Cardiac fibroblast (primary cell): ENCODE data around the gene GPC6.

Source experiments
- DNase-seq, 2 donors: peaks; one replicate each; pipeline versions ENCODE4 v3.0.0 to v3.0.0-alpha.2; 2010; ENCODE audit warnings: low read depth in 2 of 2
- H3K4me3 ChIP-seq, 2 donors: replicated peaks in 1 of 2; 1 replicate in 1 of 2; 2 replicates in 1 of 2; pipeline ENCODE4 v1.5.1; 2011; ENCODE audit warnings: low read depth in 2 of 2, low read length in 2 of 2, mild to moderate bottlenecking in 2 of 2, moderate library complexity in 1 of 2
- TF ChIP-seq, protein P1 (sequence below): IDR thresholded peaks from one replicate; pipeline ENCODE4 v1.5.1; 2011; ENCODE audit warnings: low read depth, mild to moderate bottlenecking, low read length, inconsistent platforms

GPC6 gene

DNA sequence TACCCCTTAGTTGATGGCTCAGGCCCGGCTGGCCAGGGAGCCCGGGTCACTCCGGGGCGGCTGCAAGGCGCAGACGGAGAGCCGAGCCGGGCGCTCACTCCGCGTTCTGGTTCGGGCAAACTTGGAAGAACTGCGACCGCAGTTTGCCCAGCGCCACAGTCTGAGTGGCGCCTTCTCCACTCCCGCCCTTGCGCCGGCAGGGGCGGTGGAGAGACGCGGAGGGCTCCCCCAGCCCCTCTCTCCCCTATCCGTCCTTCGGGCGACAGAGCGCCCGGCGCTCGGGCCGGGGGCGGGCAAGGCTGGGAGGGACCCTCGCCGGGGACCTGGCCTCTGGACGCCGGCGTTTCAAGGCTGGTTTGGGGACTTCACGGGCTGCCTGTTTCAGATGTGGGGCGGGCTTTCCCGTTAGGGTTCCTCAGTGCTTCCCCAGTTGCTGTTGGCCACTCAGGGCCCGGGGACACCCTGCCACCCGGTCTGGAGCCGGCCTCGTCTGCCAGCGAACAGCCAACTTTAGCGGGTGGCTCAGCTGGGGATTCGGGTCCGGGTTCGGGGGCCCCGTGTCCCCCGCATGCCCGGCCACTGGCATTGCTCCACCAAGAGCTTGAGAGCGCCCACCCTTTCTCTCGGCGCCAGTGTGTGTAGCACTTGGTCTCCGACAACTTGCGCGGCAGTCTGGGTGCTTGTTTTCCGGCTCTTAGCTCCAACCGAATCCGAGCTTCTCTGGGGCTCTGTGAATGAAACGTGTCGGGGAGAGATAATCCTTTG, 1.5 kb downstream of the GPC6 start:
- DNase-seq: peak; percentile 77 to 93
- TF ChIP-seq, protein P1, sequence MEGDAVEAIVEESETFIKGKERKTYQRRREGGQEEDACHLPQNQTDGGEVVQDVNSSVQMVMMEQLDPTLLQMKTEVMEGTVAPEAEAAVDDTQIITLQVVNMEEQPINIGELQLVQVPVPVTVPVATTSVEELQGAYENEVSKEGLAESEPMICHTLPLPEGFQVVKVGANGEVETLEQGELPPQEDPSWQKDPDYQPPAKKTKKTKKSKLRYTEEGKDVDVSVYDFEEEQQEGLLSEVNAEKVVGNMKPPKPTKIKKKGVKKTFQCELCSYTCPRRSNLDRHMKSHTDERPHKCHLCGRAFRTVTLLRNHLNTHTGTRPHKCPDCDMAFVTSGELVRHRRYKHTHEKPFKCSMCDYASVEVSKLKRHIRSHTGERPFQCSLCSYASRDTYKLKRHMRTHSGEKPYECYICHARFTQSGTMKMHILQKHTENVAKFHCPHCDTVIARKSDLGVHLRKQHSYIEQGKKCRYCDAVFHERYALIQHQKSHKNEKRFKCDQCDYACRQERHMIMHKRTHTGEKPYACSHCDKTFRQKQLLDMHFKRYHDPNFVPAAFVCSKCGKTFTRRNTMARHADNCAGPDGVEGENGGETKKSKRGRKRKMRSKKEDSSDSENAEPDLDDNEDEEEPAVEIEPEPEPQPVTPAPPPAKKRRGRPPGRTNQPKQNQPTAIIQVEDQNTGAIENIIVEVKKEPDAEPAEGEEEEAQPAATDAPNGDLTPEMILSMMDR: peak; percentile 42
- peak overlapping the region; percentile 63 to 93 for H3K4me3 ChIP-seq

DNA sequence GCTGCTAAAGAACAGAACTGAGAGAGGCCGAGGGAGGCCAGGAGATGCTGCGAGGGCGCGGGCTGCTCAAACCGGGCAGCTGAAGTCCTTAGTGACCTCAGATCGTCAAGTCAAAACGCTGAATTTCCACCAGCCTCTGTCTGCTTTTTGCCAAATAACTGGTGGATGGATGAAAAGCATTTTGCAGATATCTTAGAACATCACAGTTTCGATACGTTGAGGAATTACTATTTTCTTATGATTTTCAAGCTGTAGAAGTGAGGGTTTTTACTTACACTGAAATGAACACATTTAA, 2.0 kb downstream of the GPC6 start:
- no peak for DNase-seq

DNA sequence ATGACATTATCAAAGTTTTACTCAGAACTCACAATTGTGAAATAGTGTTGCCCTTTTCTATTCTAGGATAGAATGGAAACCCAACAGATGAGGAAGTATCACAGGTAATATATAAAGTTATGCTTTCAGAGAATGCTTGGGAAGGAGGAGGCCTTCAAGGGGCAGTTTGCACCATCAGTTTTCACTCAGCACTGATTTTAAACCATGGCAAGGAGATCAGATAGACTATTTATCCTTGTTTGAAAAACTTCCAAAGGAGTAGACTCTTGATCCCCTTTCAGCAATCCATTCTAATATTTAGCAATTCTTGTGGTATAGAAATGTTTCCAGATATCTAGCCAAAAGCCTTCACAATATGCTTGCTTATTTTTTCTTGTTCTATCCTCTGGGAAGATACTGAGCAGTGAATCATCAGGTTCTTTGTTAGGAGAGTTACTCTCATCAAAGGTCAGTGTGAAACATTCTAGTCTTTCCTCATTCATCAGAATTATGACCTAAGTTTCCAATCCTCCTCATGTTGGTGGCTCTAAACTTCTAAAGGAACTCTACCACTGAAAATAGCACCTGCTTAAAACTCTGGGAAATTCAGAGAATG, 3.8 kb downstream of the GPC6 start:
- no peak overlapping the region for H3K4me3 ChIP-seq
- TF ChIP-seq, protein P1: no peak
- peak; percentile 76 to 83 for DNase-seq

More for the DNA sequence above, 2.0 kb downstream of the GPC6 start:
- TF ChIP-seq, protein P1: no peak
- peak overlapping the region; percentile 63 to 93 for H3K4me3 ChIP-seq

DNA sequence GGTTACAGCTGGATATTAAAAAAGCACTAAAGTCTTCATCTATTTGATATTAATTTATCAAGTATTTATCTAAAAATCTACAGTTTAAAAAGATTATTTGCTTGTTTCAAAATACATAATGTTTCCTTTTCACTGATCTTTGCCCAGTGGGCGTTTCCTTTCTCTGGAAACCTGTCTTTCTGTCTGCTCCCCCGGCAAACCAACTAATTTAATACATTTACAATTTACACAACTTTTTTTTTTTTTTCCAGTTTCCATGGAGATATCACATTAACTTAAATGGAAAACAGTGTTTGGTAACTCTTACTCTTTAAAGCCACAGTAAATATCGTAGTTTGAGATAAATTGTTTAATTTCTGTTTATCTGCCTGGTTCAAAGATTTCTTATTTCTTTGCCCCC, 5.3 kb downstream of the GPC6 start:
- DNase-seq: peak in 1 of 2 donors; percentile 18
- TF ChIP-seq, protein P1: no peak
- no peak overlapping the region for H3K4me3 ChIP-seq

DNA sequence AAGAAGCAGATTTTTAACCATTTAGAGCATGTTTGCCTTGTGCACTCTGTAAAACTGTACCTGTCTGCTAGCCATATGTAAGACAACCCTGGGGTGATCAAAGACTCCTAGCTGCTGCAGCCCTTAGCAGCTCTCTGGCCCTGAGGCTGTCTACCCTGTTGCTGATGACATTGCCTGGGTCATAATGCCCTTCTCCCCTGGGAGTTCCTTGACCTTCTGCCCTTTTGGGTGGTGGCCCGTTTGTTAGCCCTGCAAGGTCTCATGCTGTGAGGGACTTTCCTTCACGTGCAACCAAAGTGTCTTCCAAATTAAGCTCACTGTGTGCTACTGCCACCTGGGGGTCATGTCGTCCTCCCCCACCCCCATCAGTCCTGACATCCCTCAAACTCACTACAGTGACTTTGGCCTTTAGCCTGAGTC, 7.4 kb downstream of the GPC6 start:
- TF ChIP-seq, protein P1: no peak
- H3K4me3 ChIP-seq: no peak overlapping the region
- DNase-seq: no peak

DNA sequence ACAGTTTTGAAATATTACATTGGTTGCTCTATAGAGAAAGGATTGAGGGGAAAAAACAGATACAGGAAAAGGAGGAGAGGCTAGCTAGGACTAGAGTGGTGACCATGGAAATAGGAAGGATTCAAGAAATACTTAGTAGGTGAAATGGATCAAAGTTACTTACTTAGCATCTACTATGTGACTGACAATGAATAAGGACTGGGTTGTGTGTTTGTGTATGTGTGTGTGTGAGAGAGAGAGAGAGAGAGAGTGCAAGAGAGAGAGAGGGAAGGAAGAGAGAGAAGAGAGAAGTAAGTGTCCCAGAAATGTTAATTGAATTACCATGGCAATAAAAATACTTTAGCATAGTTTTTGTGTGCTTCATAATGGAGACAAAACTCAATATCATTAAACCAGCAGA, 7.9 kb downstream of the GPC6 start:
- H3K4me3 ChIP-seq: no peak overlapping the region
- TF ChIP-seq, protein P1: no peak
- DNase-seq: no peak
